Cardiac muscle cell (in vitro differentiated cells and primary cell): Measurements from ENCODE around the gene MAP3K2. TPM values are rescaled to one million over a fixed set of nuclear protein-coding genes. Genes with fewer than 3 reads are reported as not detected.

Experiments used
- DNase-seq, 2 donors: peaks; one replicate each; pipeline versions ENCODE4 v3.0.0 to v3.0.0-alpha.2; 2010 to 2017; ENCODE audit warnings: low read depth in 1 of 2, low spot score in 1 of 2
- H3K27ac ChIP-seq: fragments of 200-600 bp; sonication (generic); 2 replicates; pipeline ENCODE4 v1.5.1; 2016
- H3K27me3 ChIP-seq: fragments of 200-600 bp; sonication (generic); 2 replicates; pipeline ENCODE4 v1.6.0; 2016; ENCODE audit warnings: control low read depth
- H3K36me3 ChIP-seq: fragments of 200-600 bp; sonication (generic); 2 replicates; pipeline ENCODE4 v1.5.1; 2016; ENCODE audit warnings: control low read depth
- H3K4me1 ChIP-seq: fragments of 200-600 bp; sonication (generic); 2 replicates; pipeline ENCODE4 v1.8.1; 2017; ENCODE audit warnings: low read depth, mild to moderate bottlenecking, mixed run types
- H3K4me3 ChIP-seq: fragments of 200-600 bp; sonication (generic); 2 replicates; pipeline ENCODE4 v1.5.1; 2016; ENCODE audit warnings: mild to moderate bottlenecking
- H3K9me3 ChIP-seq: fragments of 200-600 bp; sonication (generic); 2 replicates; pipeline ENCODE4 v1.5.1; 2017; ENCODE audit warnings: low read depth, mild to moderate bottlenecking, control low read depth
- CTCF ChIP-seq: IDR thresholded peaks from 2 replicates; pipeline ENCODE4 v1.5.1; 2012; ENCODE audit warnings: low read depth, mild to moderate bottlenecking, low read length
- polyA plus RNA-seq: library from polyadenylated mRNA; unstranded; fragments of >200 nt; fragmentation: Nextera tagmentation; extraction: Ambion mirVana; gene quantifications from 2 replicates; pipeline ENCODE4 v1.2.1, GENCODE V29; 2016
- total RNA-seq: library from RNA; depleted of rRNA; stranded (reverse); fragments of >200 nt; gene quantifications from 2 replicates; pipeline ENCODE4 v1.2.3, GENCODE V29; 2016

The MAP3K2 gene
- total and polyA plus RNA-seq, 2 experiments from 2014 or later = 36.6 to 40.2 TPM

DNA sequence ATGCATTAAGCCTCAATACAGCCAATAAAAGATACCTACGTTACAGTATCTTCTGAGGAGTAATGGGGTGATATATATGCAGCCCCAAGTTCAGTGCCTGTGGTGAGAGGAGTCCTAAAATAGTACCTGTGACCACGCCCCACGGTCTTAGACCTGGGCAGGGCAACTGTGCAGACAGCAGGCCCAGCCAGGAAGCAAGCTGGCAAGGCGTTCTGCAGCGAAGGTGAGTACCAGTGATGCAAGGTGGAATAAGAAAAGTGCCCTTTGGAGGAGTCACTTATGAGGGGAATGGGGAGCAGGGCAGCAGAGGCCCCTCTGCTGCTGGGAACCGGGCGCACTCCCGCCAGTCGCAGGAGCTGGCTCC is 12.7 kb upstream of the MAP3K2 start:
- Histone ChIP-seq H3K9me3 (no peaks in the 10 kb centered on the region), H3K27ac (no peak overlapping the region), H3K4me1 (no peaks in the 10 kb centered on the region), H3K27me3 (no peaks in the 10 kb centered on the region), H3K4me3 (no peak overlapping the region), H3K36me3 (no peaks in the 10 kb centered on the region)
- TF ChIP-seq CTCF = no peak
- DNase-seq = no peak

GRCh38 chr2:127398239-127398590 is 10.4 kb upstream of the MAP3K2 start:
- Histone ChIP-seq H3K27ac (no peak overlapping the region), H3K4me3 (no peak overlapping the region), H3K4me1 (no peaks in the 10 kb centered on the region), H3K27me3 (no peaks in the 10 kb centered on the region), H3K36me3 (no peaks in the 10 kb centered on the region), H3K9me3 (no peaks in the 10 kb centered on the region)
- peak in 1 of 2 donors; percentile 87 for DNase-seq
- TF ChIP-seq CTCF = no peak

DNA sequence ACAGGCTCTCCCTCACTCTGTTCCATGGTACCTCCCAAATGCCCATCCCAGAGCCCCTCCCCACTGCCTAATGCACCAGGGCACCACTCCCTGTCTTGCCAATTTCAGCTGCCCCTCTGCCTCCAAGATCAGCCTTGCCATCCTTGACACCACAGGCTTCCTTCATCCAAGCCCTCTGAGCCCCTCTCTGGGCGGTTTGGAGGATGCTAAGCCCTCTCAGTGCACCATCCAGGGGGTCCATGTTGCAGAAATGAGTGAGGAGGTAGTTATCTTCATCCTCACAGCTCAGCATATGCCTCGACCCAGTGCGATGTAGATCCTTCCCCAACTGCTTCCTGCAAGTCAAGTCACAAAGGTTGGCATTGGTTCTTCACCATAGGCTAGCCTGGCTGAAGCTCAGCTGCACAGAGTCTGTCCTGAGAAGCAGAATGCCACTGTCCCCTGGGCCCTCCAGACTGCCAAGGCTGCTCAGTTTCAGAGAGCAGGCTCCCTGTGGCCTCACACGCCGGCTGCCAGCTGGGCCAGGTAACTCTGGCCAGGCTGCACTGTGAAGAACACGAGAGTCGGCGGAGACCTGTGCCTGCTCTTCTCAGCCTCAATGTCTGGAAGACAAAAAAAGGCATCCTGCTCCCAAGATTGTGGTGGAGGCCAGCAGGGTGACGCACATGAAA is 9.9 kb upstream of the MAP3K2 start:
- Histone ChIP-seq H3K4me1 (no peaks in the 10 kb centered on the region), H3K4me3 (no peak overlapping the region), H3K9me3 (no peaks in the 10 kb centered on the region), H3K27ac (no peak overlapping the region), H3K27me3 (no peaks in the 10 kb centered on the region), H3K36me3 (no peaks in the 10 kb centered on the region)
- no peak for DNase-seq
- TF ChIP-seq CTCF = no peak

GRCh38 chr2:127394492-127394891 is 6.7 kb upstream of the MAP3K2 start:
- DNase-seq = no peak
- Histone ChIP-seq H3K27me3 (no peaks in the 10 kb centered on the region), H3K4me3 (no peak overlapping the region), H3K36me3 (no peaks in the 10 kb centered on the region), H3K4me1 (no peaks in the 10 kb centered on the region), H3K27ac (no peak overlapping the region), H3K9me3 (no peaks in the 10 kb centered on the region)
- no peak for TF ChIP-seq CTCF

DNA sequence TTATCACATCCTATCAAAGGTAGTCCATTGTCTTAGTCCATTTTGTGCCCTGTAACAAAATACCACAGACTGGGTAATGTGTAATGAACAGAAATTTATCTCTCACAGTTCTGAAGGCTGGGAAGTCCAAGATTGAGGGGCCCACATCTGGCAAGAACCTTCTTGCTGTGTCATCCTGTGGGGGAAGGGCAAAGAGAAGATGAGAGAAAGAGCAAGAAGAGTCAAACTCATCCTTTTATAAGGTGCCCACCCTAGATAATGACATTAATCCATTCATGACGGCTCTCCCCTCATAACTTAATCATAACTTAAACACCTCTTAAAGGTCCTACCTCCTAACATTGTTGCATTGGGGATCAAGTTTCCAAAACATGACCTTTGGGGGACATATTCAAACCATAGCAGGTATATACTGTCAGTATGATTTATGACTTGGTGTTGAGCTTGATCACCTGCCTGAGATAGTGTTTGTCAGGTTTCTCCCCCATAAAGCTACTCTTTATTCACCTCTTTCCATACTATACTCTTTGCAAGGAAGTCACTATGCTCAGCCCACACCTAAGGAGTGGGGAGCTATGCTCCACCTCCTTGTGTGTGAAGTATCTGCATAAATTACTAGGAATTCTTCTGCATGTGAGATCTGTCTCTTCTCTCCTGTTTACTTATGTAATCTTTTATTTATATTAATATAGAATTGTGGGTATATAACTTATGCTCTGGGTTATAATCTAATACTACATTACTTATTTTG is 5.2 kb upstream of the MAP3K2 start:
- H3K4me3 ChIP-seq = no peak overlapping the region
- no peak for TF ChIP-seq CTCF
- H3K27ac ChIP-seq = no peak overlapping the region
- no peaks in the 10 kb centered on the region for H3K9me3 ChIP-seq
- no peaks in the 10 kb centered on the region for H3K27me3 ChIP-seq
- no peaks in the 10 kb centered on the region for H3K4me1 ChIP-seq
- no peaks in the 10 kb centered on the region for H3K36me3 ChIP-seq
- DNase-seq = no peak
